GM12892 (cell line): Measurements from ENCODE around the gene MINDY4.

Experiments
- POLR2A ChIP-seq: IDR thresholded peaks from 2 replicates; pipeline ENCODE4 v1.6.1; 2011; ENCODE audit warnings: low read depth, low read length, control low read depth
- POLR2AphosphoS5 ChIP-seq: IDR thresholded peaks from 2 replicates; pipeline ENCODE4 v1.6.1; 2011; ENCODE audit warnings: low read depth, low read length, control low read depth
- TAF1 ChIP-seq: IDR thresholded peaks from 2 replicates; pipeline ENCODE4 v1.6.1; 2011; ENCODE audit warnings: low read depth, mild to moderate bottlenecking, control low read depth, low read length, borderline replicate concordance

DNA sequence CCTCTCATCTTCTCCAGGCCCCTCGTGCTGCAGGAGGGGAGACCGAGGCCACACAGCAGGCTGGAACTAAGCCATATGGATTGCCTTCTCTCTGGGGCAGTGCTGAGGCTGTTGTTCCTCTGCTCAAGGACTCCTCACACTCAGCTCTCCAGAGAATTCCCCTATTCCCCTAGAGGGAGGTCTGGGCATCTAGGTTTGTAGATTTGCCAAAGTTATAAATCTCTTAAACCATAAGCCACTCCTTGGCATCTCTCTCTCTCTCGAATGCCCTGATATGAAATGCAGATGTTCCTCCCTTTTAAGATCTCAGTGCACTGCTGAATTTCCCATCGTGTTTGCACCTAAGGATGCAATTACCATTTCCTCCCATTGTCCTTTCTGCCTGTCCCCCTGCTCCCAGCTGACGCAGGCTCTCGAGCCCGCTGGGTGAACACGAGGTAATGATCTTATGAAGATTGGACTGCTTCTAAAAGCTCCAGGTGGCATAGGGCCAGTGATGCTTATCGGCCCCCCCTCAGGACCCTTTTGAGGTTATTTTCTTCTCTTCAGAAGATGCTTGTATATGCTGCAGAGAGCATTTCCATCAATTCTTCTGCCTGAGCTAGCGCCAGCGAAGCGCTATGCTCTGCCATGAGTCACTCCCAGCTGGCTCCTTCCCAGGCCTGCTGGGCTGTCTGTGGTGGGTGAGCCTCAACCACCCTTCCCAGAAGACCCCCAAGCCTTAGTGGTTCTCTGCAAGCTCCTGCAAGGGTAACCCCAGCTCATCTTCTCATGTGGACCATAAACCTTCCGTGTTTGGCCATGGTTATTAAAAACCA is 98.8 kb downstream of the MINDY4 start:
- TF ChIP-seq POLR2A (no peak), POLR2AphosphoS5 (no peak), TAF1 (no peak)
